ENCODE measurements around the gene KIF1B. TPM values are rescaled to one million over a fixed set of nuclear protein-coding genes. Genes with fewer than 3 reads are reported as not detected.

The KIF1B gene
- total and polyA plus RNA-seq, 2 experiments from 2014 or later, result 21.5 to 68.4 TPM

DNA sequence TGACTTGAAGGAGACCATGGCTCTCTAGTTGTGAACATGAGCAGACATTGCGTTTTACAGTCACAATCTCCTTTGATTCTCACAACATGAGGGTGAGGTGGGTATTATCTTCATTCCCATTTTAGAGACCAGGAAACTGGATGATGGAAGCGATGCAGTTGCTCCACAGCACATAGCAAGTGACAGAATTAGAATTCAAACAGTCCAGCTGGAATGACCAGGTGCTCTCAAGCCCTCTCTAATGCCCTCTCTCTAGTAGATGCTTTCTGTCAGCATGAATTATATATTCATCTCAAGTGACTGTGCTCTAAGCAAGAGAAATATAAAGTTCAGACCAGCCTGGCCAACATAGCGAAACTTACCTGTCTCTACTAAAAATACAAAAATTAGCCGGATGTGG, 9.8 kb upstream of the KIF1B start (continued):
- TF ChIP-seq POLR2AphosphoS5 (IDR thresholded peaks at IDR 0.05; ENCODE audit: low read depth), result no peak

DNA sequence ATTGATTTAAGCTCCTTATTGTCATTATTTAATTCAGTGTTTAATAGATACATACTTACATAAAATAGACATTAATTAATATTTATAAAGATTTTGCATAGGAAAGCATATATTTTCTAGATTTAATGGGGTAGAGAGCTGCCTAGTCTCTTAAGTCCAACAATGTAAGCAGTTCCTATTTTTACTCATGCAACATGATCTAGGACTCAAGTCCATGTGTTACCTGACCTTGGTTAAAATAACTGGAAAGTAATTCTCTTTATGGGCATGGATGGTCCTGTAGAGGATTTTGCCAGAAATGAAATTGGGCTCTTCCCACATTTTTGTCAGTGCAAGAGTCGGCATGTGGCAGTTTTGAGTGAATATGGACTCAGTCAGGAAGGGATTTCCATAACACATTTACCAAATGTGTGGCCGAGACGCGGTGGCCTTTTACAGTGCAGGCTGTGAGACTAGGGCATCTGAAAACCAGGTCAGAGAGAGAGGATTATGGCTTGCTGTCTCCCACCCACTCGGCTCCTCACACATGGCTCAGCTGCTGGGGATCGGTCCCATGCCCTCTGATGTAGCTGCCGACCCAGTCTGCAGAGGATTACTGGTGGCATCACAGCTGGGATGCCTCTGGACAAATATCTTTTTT, 6.2 kb upstream of the KIF1B start:
- TF ChIP-seq NANOG (IDR thresholded peaks at IDR 0.05; ENCODE audit: borderline replicate concordance), result no peak
- TF ChIP-seq, protein P1, sequence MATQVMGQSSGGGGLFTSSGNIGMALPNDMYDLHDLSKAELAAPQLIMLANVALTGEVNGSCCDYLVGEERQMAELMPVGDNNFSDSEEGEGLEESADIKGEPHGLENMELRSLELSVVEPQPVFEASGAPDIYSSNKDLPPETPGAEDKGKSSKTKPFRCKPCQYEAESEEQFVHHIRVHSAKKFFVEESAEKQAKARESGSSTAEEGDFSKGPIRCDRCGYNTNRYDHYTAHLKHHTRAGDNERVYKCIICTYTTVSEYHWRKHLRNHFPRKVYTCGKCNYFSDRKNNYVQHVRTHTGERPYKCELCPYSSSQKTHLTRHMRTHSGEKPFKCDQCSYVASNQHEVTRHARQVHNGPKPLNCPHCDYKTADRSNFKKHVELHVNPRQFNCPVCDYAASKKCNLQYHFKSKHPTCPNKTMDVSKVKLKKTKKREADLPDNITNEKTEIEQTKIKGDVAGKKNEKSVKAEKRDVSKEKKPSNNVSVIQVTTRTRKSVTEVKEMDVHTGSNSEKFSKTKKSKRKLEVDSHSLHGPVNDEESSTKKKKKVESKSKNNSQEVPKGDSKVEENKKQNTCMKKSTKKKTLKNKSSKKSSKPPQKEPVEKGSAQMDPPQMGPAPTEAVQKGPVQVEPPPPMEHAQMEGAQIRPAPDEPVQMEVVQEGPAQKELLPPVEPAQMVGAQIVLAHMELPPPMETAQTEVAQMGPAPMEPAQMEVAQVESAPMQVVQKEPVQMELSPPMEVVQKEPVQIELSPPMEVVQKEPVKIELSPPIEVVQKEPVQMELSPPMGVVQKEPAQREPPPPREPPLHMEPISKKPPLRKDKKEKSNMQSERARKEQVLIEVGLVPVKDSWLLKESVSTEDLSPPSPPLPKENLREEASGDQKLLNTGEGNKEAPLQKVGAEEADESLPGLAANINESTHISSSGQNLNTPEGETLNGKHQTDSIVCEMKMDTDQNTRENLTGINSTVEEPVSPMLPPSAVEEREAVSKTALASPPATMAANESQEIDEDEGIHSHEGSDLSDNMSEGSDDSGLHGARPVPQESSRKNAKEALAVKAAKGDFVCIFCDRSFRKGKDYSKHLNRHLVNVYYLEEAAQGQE (IDR thresholded peaks at IDR 0.05; ENCODE audit: unreplicated experiment), result no peak
- no peak for TF ChIP-seq JUNB (IDR thresholded peaks at IDR 0.05; ENCODE audit: unreplicated experiment)
- TF ChIP-seq ZNF331 (CRISPR knock-in tag; IDR thresholded peaks at IDR 0.05; ENCODE audit: low read depth), result no peak
- TF ChIP-seq, protein P2, sequence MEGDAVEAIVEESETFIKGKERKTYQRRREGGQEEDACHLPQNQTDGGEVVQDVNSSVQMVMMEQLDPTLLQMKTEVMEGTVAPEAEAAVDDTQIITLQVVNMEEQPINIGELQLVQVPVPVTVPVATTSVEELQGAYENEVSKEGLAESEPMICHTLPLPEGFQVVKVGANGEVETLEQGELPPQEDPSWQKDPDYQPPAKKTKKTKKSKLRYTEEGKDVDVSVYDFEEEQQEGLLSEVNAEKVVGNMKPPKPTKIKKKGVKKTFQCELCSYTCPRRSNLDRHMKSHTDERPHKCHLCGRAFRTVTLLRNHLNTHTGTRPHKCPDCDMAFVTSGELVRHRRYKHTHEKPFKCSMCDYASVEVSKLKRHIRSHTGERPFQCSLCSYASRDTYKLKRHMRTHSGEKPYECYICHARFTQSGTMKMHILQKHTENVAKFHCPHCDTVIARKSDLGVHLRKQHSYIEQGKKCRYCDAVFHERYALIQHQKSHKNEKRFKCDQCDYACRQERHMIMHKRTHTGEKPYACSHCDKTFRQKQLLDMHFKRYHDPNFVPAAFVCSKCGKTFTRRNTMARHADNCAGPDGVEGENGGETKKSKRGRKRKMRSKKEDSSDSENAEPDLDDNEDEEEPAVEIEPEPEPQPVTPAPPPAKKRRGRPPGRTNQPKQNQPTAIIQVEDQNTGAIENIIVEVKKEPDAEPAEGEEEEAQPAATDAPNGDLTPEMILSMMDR (conservative IDR thresholded peaks at IDR 0.05; ENCODE audit: low read depth in 2 of 2), result no peak
- TF ChIP-seq, protein P3, sequence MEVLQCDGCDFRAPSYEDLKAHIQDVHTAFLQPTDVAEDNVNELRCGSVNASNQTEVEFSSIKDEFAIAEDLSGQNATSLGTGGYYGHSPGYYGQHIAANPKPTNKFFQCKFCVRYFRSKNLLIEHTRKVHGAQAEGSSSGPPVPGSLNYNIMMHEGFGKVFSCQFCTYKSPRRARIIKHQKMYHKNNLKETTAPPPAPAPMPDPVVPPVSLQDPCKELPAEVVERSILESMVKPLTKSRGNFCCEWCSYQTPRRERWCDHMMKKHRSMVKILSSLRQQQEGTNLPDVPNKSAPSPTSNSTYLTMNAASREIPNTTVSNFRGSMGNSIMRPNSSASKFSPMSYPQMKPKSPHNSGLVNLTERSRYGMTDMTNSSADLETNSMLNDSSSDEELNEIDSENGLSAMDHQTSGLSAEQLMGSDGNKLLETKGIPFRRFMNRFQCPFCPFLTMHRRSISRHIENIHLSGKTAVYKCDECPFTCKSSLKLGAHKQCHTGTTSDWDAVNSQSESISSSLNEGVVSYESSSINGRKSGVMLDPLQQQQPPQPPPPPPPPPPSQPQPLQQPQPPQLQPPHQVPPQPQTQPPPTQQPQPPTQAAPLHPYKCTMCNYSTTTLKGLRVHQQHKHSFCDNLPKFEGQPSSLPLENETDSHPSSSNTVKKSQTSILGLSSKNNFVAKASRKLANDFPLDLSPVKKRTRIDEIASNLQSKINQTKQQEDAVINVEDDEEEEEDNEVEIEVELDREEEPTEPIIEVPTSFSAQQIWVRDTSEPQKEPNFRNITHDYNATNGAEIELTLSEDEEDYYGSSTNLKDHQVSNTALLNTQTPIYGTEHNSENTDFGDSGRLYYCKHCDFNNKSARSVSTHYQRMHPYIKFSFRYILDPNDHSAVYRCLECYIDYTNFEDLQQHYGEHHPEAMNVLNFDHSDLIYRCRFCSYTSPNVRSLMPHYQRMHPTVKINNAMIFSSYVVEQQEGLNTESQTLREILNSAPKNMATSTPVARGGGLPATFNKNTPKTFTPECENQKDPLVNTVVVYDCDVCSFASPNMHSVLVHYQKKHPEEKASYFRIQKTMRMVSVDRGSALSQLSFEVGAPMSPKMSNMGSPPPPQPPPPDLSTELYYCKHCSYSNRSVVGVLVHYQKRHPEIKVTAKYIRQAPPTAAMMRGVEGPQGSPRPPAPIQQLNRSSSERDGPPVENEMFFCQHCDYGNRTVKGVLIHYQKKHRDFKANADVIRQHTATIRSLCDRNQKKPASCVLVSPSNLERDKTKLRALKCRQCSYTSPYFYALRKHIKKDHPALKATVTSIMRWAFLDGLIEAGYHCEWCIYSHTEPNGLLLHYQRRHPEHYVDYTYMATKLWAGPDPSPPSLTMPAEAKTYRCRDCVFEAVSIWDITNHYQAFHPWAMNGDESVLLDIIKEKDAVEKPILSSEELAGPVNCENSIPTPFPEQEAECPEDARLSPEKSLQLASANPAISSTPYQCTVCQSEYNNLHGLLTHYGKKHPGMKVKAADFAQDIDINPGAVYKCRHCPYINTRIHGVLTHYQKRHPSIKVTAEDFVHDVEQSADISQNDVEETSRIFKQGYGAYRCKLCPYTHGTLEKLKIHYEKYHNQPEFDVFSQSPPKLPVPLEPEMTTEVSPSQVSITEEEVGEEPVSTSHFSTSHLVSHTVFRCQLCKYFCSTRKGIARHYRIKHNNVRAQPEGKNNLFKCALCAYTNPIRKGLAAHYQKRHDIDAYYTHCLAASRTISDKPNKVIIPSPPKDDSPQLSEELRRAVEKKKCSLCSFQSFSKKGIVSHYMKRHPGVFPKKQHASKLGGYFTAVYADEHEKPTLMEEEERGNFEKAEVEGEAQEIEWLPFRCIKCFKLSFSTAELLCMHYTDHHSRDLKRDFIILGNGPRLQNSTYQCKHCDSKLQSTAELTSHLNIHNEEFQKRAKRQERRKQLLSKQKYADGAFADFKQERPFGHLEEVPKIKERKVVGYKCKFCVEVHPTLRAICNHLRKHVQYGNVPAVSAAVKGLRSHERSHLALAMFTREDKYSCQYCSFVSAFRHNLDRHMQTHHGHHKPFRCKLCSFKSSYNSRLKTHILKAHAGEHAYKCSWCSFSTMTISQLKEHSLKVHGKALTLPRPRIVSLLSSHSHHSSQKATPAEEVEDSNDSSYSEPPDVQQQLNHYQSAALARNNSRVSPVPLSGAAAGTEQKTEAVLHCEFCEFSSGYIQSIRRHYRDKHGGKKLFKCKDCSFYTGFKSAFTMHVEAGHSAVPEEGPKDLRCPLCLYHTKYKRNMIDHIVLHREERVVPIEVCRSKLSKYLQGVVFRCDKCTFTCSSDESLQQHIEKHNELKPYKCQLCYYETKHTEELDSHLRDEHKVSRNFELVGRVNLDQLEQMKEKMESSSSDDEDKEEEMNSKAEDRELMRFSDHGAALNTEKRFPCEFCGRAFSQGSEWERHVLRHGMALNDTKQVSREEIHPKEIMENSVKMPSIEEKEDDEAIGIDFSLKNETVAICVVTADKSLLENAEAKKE (CRISPR knock-in tag; IDR thresholded peaks at IDR 0.05), result no peak
- no peak for TF ChIP-seq POLR2AphosphoS5 (IDR thresholded peaks at IDR 0.05; ENCODE audit: low read depth)
- TF ChIP-seq, protein P4, sequence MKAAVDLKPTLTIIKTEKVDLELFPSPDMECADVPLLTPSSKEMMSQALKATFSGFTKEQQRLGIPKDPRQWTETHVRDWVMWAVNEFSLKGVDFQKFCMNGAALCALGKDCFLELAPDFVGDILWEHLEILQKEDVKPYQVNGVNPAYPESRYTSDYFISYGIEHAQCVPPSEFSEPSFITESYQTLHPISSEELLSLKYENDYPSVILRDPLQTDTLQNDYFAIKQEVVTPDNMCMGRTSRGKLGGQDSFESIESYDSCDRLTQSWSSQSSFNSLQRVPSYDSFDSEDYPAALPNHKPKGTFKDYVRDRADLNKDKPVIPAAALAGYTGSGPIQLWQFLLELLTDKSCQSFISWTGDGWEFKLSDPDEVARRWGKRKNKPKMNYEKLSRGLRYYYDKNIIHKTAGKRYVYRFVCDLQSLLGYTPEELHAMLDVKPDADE (IDR thresholded peaks at IDR 0.05), result no peak
- no peak for TF ChIP-seq EZH2 (IDR thresholded peaks at IDR 0.05; ENCODE audit: low read depth, unreplicated experiment)
- no peak for TF ChIP-seq STAT1 (IDR thresholded peaks at IDR 0.05; ENCODE audit: unreplicated experiment)
- no peak for TF ChIP-seq EZH2phosphoT487 (IDR thresholded peaks at IDR 0.05; ENCODE audit: unreplicated experiment)
- TF ChIP-seq ZNF114 (CRISPR knock-in tag; IDR thresholded peaks at IDR 0.05), result no peak
- TF ChIP-seq CREB1 (CRISPR knock-in tag; IDR thresholded peaks at IDR 0.05; ENCODE audit: low read depth), result no peak
- Histone ChIP-seq H3K4me1 (ENCODE audit: insufficient read depth) (no peaks in the 10 kb centered on the region), H2AFZ (0 out of 2 replicates have a peak overlapping the region, but pooled peaks have one; percentile 72), H3F3A (replicated peaks; ENCODE audit: low read depth) (no peaks in the 10 kb centered on the region; the same call in 1 of the 2 replicates), H3K9me2 (ENCODE audit: insufficient read depth) (no peaks in the 10 kb centered on the region), H3K4me3 (no peak overlapping the region), H3K4me2 (no peak overlapping the region), H3K27ac (ENCODE audit: low read depth) (no peak overlapping the region), H3K79me2 (replicated peaks; ENCODE audit: insufficient read depth) (no peaks in the 10 kb centered on the region), H3K27me3 (ENCODE audit: insufficient read depth) (no peaks in the 10 kb centered on the region), H4K20me1 (replicated peaks; ENCODE audit: insufficient read depth) (no peaks in the 10 kb centered on the region), H3K36me3 (ENCODE audit: insufficient read depth) (no peaks in the 10 kb centered on the region)
- DNase-seq (ENCODE audit: low spot score), result no peak
- Mint-ChIP-seq H3K4me3 (no peak overlapping the region), H3K36me3 (ENCODE audit: low read depth) (no peaks in the 10 kb centered on the region), H3K4me1 (peaks cover under 1% of the 10 kb centered on the region; the same call in 1 of the 3 replicates), H3K27me3 (ENCODE audit: insufficient read depth, low read depth, poor library complexity) (peaks cover 6% of the 10 kb centered on the region), H3K9me3 (no peaks in the 10 kb centered on the region), H3K27ac (no peak overlapping the region)
- peak; percentile 42; the same call in 2 of the 3 replicates for ATAC-seq
